ENCODE results near the gene SLC5A3. TPM values are rescaled to one million over a fixed set of nuclear protein-coding genes. Genes with fewer than 3 reads are reported as not detected.

SLC5A3 gene
- total RNA-seq, 3 donors from 2014 or later = 17.0 to 54.9 (median 38.6) TPM

- no peak for DNase-seq (ENCODE audit: low spot score in 2 of 2)
- intact Hi-C loops (cut with DNase I; ENCODE audit: low total_unique reads) = no loop called here
- Histone ChIP-seq H3K4me3 (no peak overlapping the region), H3K9me3 (no peaks in the 10 kb centered on the region), H3K27ac (no peak overlapping the region), H3K27me3 (no peaks in the 10 kb centered on the region), H3K4me1 (no peaks in the 10 kb centered on the region), H3K36me3 (no peaks in the 10 kb centered on the region)
- TF ChIP-seq POLR2AphosphoS5 (IDR thresholded peaks at IDR 0.05) = no peak
- TF ChIP-seq CTCF (IDR thresholded peaks at IDR 0.05) = no peak
- TF ChIP-seq POLR2A (IDR thresholded peaks at IDR 0.05) = no peak
Observed at GRCh38 chr21:34105947-34106541, 32.7 kb downstream of the SLC5A3 start.

GRCh38 chr21:34107606-34108005 is 34.2 kb downstream of the SLC5A3 start:
- TF ChIP-seq POLR2A (IDR thresholded peaks at IDR 0.05) (no peak), CTCF (IDR thresholded peaks at IDR 0.05) (no peak), POLR2AphosphoS5 (IDR thresholded peaks at IDR 0.05) (no peak)
- H3K9me3 ChIP-seq = no peaks in the 10 kb centered on the region
- no peaks in the 10 kb centered on the region for H3K36me3 ChIP-seq
- H3K27ac ChIP-seq = no peak overlapping the region
- DNase-seq (ENCODE audit: low spot score in 2 of 2) = no peak
- intact Hi-C loops (cut with DNase I; ENCODE audit: low total_unique reads) = no loop called here
- H3K4me1 ChIP-seq = no peaks in the 10 kb centered on the region
- no peak overlapping the region for H3K4me3 ChIP-seq
- no peaks in the 10 kb centered on the region for H3K27me3 ChIP-seq

GRCh38 chr21:34109075-34109474 is 35.7 kb downstream of the SLC5A3 start:
- DNase-seq (ENCODE audit: low spot score in 2 of 2) = no peak
- Histone ChIP-seq H3K36me3 (no peaks in the 10 kb centered on the region), H3K9me3 (no peaks in the 10 kb centered on the region), H3K4me3 (no peak overlapping the region), H3K27ac (no peak overlapping the region), H3K27me3 (no peaks in the 10 kb centered on the region), H3K4me1 (no peaks in the 10 kb centered on the region)
- no peak for TF ChIP-seq POLR2AphosphoS5 (IDR thresholded peaks at IDR 0.05)
- no peak for TF ChIP-seq POLR2A (IDR thresholded peaks at IDR 0.05)
- no peak for TF ChIP-seq CTCF (IDR thresholded peaks at IDR 0.05)
- intact Hi-C loops (cut with DNase I; ENCODE audit: low total_unique reads) = no loop called here

GRCh38 chr21:34110594-34111202 is 37.3 kb downstream of the SLC5A3 start:
- Histone ChIP-seq H3K4me1 (no peaks in the 10 kb centered on the region), H3K9me3 (no peaks in the 10 kb centered on the region), H3K27ac (no peak overlapping the region), H3K36me3 (no peaks in the 10 kb centered on the region), H3K4me3 (no peak overlapping the region), H3K27me3 (no peaks in the 10 kb centered on the region)
- intact Hi-C loops (cut with DNase I; ENCODE audit: low total_unique reads) = no loop called here
- TF ChIP-seq POLR2AphosphoS5 (IDR thresholded peaks at IDR 0.05) = no peak
- TF ChIP-seq CTCF (IDR thresholded peaks at IDR 0.05) = no peak
- no peak for TF ChIP-seq POLR2A (IDR thresholded peaks at IDR 0.05)
- no peak for DNase-seq (ENCODE audit: low spot score in 2 of 2)

- TF ChIP-seq POLR2AphosphoS5 (IDR thresholded peaks at IDR 0.05) = no peak
- TF ChIP-seq POLR2A (IDR thresholded peaks at IDR 0.05) = no peak
- no peak for TF ChIP-seq CTCF (IDR thresholded peaks at IDR 0.05)
- Histone ChIP-seq H3K27ac (no peak overlapping the region), H3K36me3 (no peaks in the 10 kb centered on the region), H3K9me3 (no peaks in the 10 kb centered on the region), H3K4me1 (no peaks in the 10 kb centered on the region), H3K27me3 (no peaks in the 10 kb centered on the region), H3K4me3 (no peak overlapping the region)
- DNase-seq (ENCODE audit: low spot score in 2 of 2) = no peak
- intact Hi-C loops (cut with DNase I; ENCODE audit: low total_unique reads) = no loop called here
Observed at GRCh38 chr21:34112316-34113033, 39.1 kb downstream of the SLC5A3 start.
